HepG2 (cell line): ENCODE data around the gene NPBWR2. TPM values are rescaled to one million over a fixed set of nuclear protein-coding genes. Genes with fewer than 3 reads are reported as not detected.

Experiments
- KDM6A ChIP-seq: IDR thresholded peaks from 2 replicates; pipeline ENCODE4 v1.6.1; 2016; ENCODE audit warnings: low read depth
- PHF21A ChIP-seq: sonication (generic); formaldehyde crosslinking; IDR thresholded peaks from 2 replicates; pipeline ENCODE4 v1.5.0; 2020; ENCODE audit warnings: mild to moderate bottlenecking, missing genetic modification reagents
- PHF8 ChIP-seq: sonication (generic); formaldehyde crosslinking; IDR thresholded peaks from 2 replicates; pipeline ENCODE4 v1.5.0; 2020; ENCODE audit warnings: missing genetic modification reagents
- PREB ChIP-seq: sonication (generic); formaldehyde crosslinking; IDR thresholded peaks from 2 replicates; pipeline ENCODE4 v1.4.0; 2020; ENCODE audit warnings: missing genetic modification reagents
- SMYD3 ChIP-seq: sonication (generic); formaldehyde crosslinking; IDR thresholded peaks from 2 replicates; pipeline ENCODE4 v1.8.1; 2023; ENCODE audit warnings: mild to moderate bottlenecking, missing genetic modification reagents
- SP2 ChIP-seq: sonication (generic); formaldehyde crosslinking; IDR thresholded peaks from 2 replicates; pipeline ENCODE4 v1.5.1; 2020; ENCODE audit warnings: mild to moderate bottlenecking, missing genetic modification reagents
- SRY ChIP-seq: sonication (generic); formaldehyde crosslinking; IDR thresholded peaks from 2 replicates; pipeline ENCODE4 v1.8.0; 2022; ENCODE audit warnings: mild to moderate bottlenecking, missing genetic modification reagents
- TMF1 ChIP-seq: sonication (generic); formaldehyde crosslinking; IDR thresholded peaks from 2 replicates; pipeline ENCODE4 v1.8.1; 2022; ENCODE audit warnings: low read depth, missing genetic modification reagents
- TSC22D2 ChIP-seq: sonication (generic); formaldehyde crosslinking; IDR thresholded peaks from 2 replicates; pipeline ENCODE4 v1.5.1; 2020; ENCODE audit warnings: missing genetic modification reagents, mild to moderate bottlenecking, borderline replicate concordance
- ZBTB49 ChIP-seq: sonication (generic); formaldehyde crosslinking; IDR thresholded peaks from 2 replicates; pipeline ENCODE4 v1.4.0; 2020; ENCODE audit warnings: missing genetic modification reagents, borderline replicate concordance
- ZGPAT ChIP-seq: IDR thresholded peaks from 2 replicates; pipeline ENCODE4 v1.6.1; 2016; ENCODE audit warnings: mild to moderate bottlenecking
- ZNF24 ChIP-seq: fragments of 450-650 bp; IDR thresholded peaks from 2 replicates; pipeline ENCODE4 v1.6.1; 2017; ENCODE audit warnings: antibody characterized with exemption, mild to moderate bottlenecking
- ZNF256 ChIP-seq: sonication (generic); formaldehyde crosslinking; conservative IDR thresholded peaks from 2 replicates; pipeline ENCODE4 v1.4.0; 2020; ENCODE audit warnings: missing genetic modification reagents
- ZNF350 ChIP-seq: sonication (generic); formaldehyde crosslinking; IDR thresholded peaks from 2 replicates; pipeline ENCODE4 v1.4.0; 2020; ENCODE audit warnings: mild to moderate bottlenecking, low read depth, missing genetic modification reagents, borderline replicate concordance
- ZNF501 ChIP-seq: sonication (generic); formaldehyde crosslinking; IDR thresholded peaks from 2 replicates; pipeline ENCODE4 v1.5.1; 2020; ENCODE audit warnings: mild to moderate bottlenecking, moderate library complexity, missing genetic modification reagents
- ZNF552 ChIP-seq: sonication (generic); formaldehyde crosslinking; IDR thresholded peaks from 2 replicates; pipeline ENCODE4 v1.9.0; 2022; ENCODE audit warnings: missing genetic modification reagents, mild to moderate bottlenecking, borderline replicate concordance
- ZNF558 ChIP-seq: sonication (generic); formaldehyde crosslinking; IDR thresholded peaks from 2 replicates; pipeline ENCODE4 v1.9.0; 2022; ENCODE audit warnings: mild to moderate bottlenecking, missing genetic modification reagents, borderline replicate concordance
- ZNF567 ChIP-seq: sonication (generic); formaldehyde crosslinking; IDR thresholded peaks from 2 replicates; pipeline ENCODE4 v1.8.1; 2023; ENCODE audit warnings: mild to moderate bottlenecking, missing genetic modification reagents, borderline replicate concordance
- ZSCAN29 ChIP-seq: sonication (generic); formaldehyde crosslinking; conservative IDR thresholded peaks from 2 replicates; pipeline ENCODE4 v1.4.0; 2020; ENCODE audit warnings: mild to moderate bottlenecking, missing genetic modification reagents
- polyA plus RNA-seq, 8 experiments: library from polyadenylated mRNA; depleted of rRNA in 3 of 8; stranded (reverse) in 7 of 8; unstranded in 1 of 8; fragments of >200 nt; fragmentation: Illumina TruSeq in 4 of 8; extraction: Trizol in 4 of 8; gene quantifications; 2 replicates each; pipeline versions ENCODE4 v1.2.1 to v1.2.3, GENCODE V29; 2011 to 2016; ENCODE audit warnings: low read depth in 4 of 8, missing spikeins in 1 of 8, mixed read lengths in 1 of 8; ENCODE audit not compliant: insufficient read depth in 1 of 8
- total RNA-seq, 5 experiments: library from RNA; depleted of rRNA; stranded (reverse); fragments of >200 nt; fragmentation: Illumina TruSeq; extraction: Trizol; gene quantifications; 2 replicates each; pipeline ENCODE4 v1.2.3, GENCODE V29; 2016; ENCODE audit warnings: low read depth in 1 of 5
- TF ChIP-seq, protein P1 (sequence below): conservative IDR thresholded peaks from 2 replicates; pipeline ENCODE4 v1.6.1; 2018; ENCODE audit warnings: missing genetic modification reagents
- TF ChIP-seq, protein P2 (sequence below): IDR thresholded peaks from 2 replicates; pipeline ENCODE4 v1.6.1; 2016; ENCODE audit warnings: control low read depth
- TF ChIP-seq, protein P3 (sequence below): sonication (generic); formaldehyde crosslinking; IDR thresholded peaks from 2 replicates; pipeline ENCODE4 v1.4.0; 2020; ENCODE audit warnings: missing genetic modification reagents, borderline replicate concordance

NPBWR2 gene
- total and polyA plus RNA-seq, 2 of the 13 experiments (the other 11 are each of a cell fraction or from before 2014, with no cell fraction given): not detected

- no peak for TF ChIP-seq ZGPAT (CRISPR knock-in tag)
- TF ChIP-seq TMF1 (CRISPR knock-in tag): no peak
- no peak for TF ChIP-seq PHF8 (CRISPR knock-in tag)
- no peak; the same call in 1 of the 2 replicates for TF ChIP-seq TSC22D2 (CRISPR knock-in tag)
- TF ChIP-seq, protein P1, sequence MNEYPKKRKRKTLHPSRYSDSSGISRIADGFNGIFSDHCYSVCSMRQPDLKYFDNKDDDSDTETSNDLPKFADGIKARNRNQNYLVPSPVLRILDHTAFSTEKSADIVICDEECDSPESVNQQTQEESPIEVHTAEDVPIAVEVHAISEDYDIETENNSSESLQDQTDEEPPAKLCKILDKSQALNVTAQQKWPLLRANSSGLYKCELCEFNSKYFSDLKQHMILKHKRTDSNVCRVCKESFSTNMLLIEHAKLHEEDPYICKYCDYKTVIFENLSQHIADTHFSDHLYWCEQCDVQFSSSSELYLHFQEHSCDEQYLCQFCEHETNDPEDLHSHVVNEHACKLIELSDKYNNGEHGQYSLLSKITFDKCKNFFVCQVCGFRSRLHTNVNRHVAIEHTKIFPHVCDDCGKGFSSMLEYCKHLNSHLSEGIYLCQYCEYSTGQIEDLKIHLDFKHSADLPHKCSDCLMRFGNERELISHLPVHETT (CRISPR knock-in tag): no peak
- 0 out of 2 replicates have a peak, but pooled peaks have one; percentile 3 for TF ChIP-seq SRY (CRISPR knock-in tag)
- no peak; the same call in 1 of the 2 replicates for TF ChIP-seq ZNF24
- peak; percentile 19 for TF ChIP-seq KDM6A
- TF ChIP-seq ZNF350: no peak
- no peak for TF ChIP-seq ZNF256
- no peak for TF ChIP-seq SMYD3
- no peak for TF ChIP-seq ZNF552 (CRISPR knock-in tag)
- peak; percentile 85; the same call in 1 of the 2 replicates for TF ChIP-seq PHF21A
- no peak for TF ChIP-seq ZNF501
- no peak; the same call in 1 of the 2 replicates for TF ChIP-seq ZNF558 (CRISPR knock-in tag)
- TF ChIP-seq, protein P2, sequence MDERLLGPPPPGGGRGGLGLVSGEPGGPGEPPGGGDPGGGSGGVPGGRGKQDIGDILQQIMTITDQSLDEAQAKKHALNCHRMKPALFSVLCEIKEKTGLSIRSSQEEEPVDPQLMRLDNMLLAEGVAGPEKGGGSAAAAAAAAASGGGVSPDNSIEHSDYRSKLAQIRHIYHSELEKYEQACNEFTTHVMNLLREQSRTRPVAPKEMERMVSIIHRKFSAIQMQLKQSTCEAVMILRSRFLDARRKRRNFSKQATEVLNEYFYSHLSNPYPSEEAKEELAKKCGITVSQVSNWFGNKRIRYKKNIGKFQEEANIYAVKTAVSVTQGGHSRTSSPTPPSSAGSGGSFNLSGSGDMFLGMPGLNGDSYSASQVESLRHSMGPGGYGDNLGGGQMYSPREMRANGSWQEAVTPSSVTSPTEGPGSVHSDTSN (CRISPR knock-in tag): no peak
- TF ChIP-seq, protein P3, sequence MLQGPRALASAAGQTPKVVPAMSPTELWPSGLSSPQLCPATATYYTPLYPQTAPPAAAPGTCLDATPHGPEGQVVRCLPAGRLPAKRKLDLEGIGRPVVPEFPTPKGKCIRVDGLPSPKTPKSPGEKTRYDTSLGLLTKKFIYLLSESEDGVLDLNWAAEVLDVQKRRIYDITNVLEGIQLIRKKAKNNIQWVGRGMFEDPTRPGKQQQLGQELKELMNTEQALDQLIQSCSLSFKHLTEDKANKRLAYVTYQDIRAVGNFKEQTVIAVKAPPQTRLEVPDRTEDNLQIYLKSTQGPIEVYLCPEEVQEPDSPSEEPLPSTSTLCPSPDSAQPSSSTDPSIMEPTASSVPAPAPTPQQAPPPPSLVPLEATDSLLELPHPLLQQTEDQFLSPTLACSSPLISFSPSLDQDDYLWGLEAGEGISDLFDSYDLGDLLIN (CRISPR knock-in tag): no peak
- TF ChIP-seq SP2: no peak
- no peak for TF ChIP-seq PREB
- TF ChIP-seq ZBTB49 (CRISPR knock-in tag): no peak
- TF ChIP-seq ZSCAN29 (CRISPR knock-in tag): no peak
- TF ChIP-seq ZNF567 (CRISPR knock-in tag): no peak
Observed at GRCh38 chr20:64056639-64056888, 50.8 kb downstream of the NPBWR2 start (continued).
